Activated CD4-positive, alpha-beta T cell treated with anti-CD3 and anti-CD28 coated beads, Interleukin-2, Interleukin-4, amounts not matched to agents 100 ng/mL and 50 ng/mL, durations not matched to agents 16 hours and 8 hours (primary cell): ENCODE results near the gene KDM4C.
A peak's percentile ranks its signal among the peaks of the same experiment; 100 is the strongest.
"Not testable (repeated sequence)": the region's sequence is repeated elsewhere in the genome, so short reads cannot be mapped to it uniquely, and the experiment has no call there.

ENCODE experiments used
- DNase-seq: peaks from one replicate; pipeline ENCODE4 v3.0.0-alpha.2; 2020; ENCODE audit warnings: low spot score

The KDM4C gene

GRCh38 chr9:6936103-6936502 lies 178.3 kb downstream of the KDM4C start:
- no peak for DNase-seq

GRCh38 chr9:6937209-6937608 lies 179.4 kb downstream of the KDM4C start:
- no peak for DNase-seq

GRCh38 chr9:6938447-6938846 lies 180.7 kb downstream of the KDM4C start:
- no peak for DNase-seq

GRCh38 chr9:6938873-6939272 lies 181.1 kb downstream of the KDM4C start:
- no peak for DNase-seq

- no peak for DNase-seq
Observed at GRCh38 chr9:6941501-6941900, 183.7 kb downstream of the KDM4C start.

- no peak for DNase-seq
Observed at GRCh38 chr9:6942406-6942805, 184.6 kb downstream of the KDM4C start.

- DNase-seq, result no peak
Observed at GRCh38 chr9:6943293-6943692, 185.5 kb downstream of the KDM4C start.

GRCh38 chr9:6944093-6944551 lies 186.3 kb downstream of the KDM4C start:
- DNase-seq, result no peak

- no peak for DNase-seq
Observed at GRCh38 chr9:6944896-6945295, 187.1 kb downstream of the KDM4C start.

- DNase-seq, result no peak
Observed at GRCh38 chr9:6945816-6946215, 188.0 kb downstream of the KDM4C start.

GRCh38 chr9:6946583-6947166 lies 188.9 kb downstream of the KDM4C start:
- no peak for DNase-seq

- not testable (repeated sequence) for DNase-seq
Observed at GRCh38 chr9:6948921-6949320, 191.1 kb downstream of the KDM4C start.

- no peak for DNase-seq
Observed at GRCh38 chr9:6955251-6955921, 197.6 kb downstream of the KDM4C start.

- DNase-seq, result no peak
Observed at GRCh38 chr9:6956879-6957278, 199.1 kb downstream of the KDM4C start.

- DNase-seq, result no peak
Observed at GRCh38 chr9:6959270-6960000, 201.7 kb downstream of the KDM4C start.

- DNase-seq, result no peak
Observed at GRCh38 chr9:6960777-6961176, 203.0 kb downstream of the KDM4C start.

- DNase-seq, result no peak
Observed at GRCh38 chr9:6961845-6962522, 204.2 kb downstream of the KDM4C start.

- no peak for DNase-seq
Observed at GRCh38 chr9:6965566-6965965, 207.8 kb downstream of the KDM4C start.

GRCh38 chr9:6968271-6968670 lies 210.5 kb downstream of the KDM4C start:
- DNase-seq, result no peak

- DNase-seq, result no peak
Observed at GRCh38 chr9:6969805-6970204, 212.0 kb downstream of the KDM4C start.

- DNase-seq, result no peak
Observed at GRCh38 chr9:6973089-6973488, 215.3 kb downstream of the KDM4C start.

- DNase-seq, result peak; percentile 30
Observed at GRCh38 chr9:6973762-6974161, 216.0 kb downstream of the KDM4C start.

GRCh38 chr9:6975198-6975597 lies 217.4 kb downstream of the KDM4C start:
- DNase-seq, result no peak
